Transverse colon (tissue), 4 donors: Measurements from ENCODE around the gene STAC2.

Source experiments
- POLR2A ChIP-seq: fragments of 450-650 bp; IDR thresholded peaks from one replicate; pipeline ENCODE4 v1.6.1; 2016; ENCODE audit warnings: antibody characterized with exemption, mild to moderate bottlenecking, moderate library complexity
- POLR2AphosphoS5 ChIP-seq, 3 donors: sonication (generic); formaldehyde crosslinking; IDR thresholded peaks; one replicate each; pipeline ENCODE4 v1.6.1; 2016; ENCODE audit warnings: antibody characterized with exemption in 3 of 3
- TF ChIP-seq, protein P1 (sequence below), 5 experiments: fragments of 200-600 bp in 3 of 5; fragments of 450-650 bp in 2 of 5; sonication (generic) in 3 of 5; IDR thresholded peaks; 1 replicate in 2 of 5; 2 replicates in 3 of 5; pipeline ENCODE4 v1.5.1; 2016 to 2017; ENCODE audit warnings: antibody characterized with exemption in 5 of 5, inconsistent platforms in 3 of 5, mild to moderate bottlenecking in 2 of 5, moderate library complexity in 1 of 5

- TF ChIP-seq, protein P1, sequence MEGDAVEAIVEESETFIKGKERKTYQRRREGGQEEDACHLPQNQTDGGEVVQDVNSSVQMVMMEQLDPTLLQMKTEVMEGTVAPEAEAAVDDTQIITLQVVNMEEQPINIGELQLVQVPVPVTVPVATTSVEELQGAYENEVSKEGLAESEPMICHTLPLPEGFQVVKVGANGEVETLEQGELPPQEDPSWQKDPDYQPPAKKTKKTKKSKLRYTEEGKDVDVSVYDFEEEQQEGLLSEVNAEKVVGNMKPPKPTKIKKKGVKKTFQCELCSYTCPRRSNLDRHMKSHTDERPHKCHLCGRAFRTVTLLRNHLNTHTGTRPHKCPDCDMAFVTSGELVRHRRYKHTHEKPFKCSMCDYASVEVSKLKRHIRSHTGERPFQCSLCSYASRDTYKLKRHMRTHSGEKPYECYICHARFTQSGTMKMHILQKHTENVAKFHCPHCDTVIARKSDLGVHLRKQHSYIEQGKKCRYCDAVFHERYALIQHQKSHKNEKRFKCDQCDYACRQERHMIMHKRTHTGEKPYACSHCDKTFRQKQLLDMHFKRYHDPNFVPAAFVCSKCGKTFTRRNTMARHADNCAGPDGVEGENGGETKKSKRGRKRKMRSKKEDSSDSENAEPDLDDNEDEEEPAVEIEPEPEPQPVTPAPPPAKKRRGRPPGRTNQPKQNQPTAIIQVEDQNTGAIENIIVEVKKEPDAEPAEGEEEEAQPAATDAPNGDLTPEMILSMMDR (IDR thresholded peaks at IDR 0.05): no peak
- no peak for TF ChIP-seq POLR2A
- TF ChIP-seq POLR2AphosphoS5 (IDR thresholded peaks at IDR 0.05): no peak
Observed at GRCh38 chr17:39165178-39165840, 60.4 kb downstream of the STAC2 start.
